ENCODE measurements around the gene PRMT3. TPM values are rescaled to one million over a fixed set of nuclear protein-coding genes. Genes with fewer than 3 reads are reported as not detected.
"Not testable (repeated sequence)": the region's sequence is repeated elsewhere in the genome, so short reads cannot be mapped to it uniquely, and the experiment has no call there.

Gene PRMT3
- total RNA-seq, 1 donor from 2014 or later, result 39.6 TPM

GRCh38 chr11:20363149-20363499 lies 24.4 kb upstream of the PRMT3 start:
- Mint-ChIP-seq H3K27me3 (ENCODE audit: insufficient read depth, low read depth) (peaks cover 27% of the 10 kb centered on the region), H3K4me1 (peaks cover 18% of the 10 kb centered on the region), H3K27ac (no peak overlapping the region), H3K36me3 (no peaks in the 10 kb centered on the region), H3K4me3 (peak overlapping the region; percentile 87), H3K9me3 (peaks cover 7% of the 10 kb centered on the region)
- no peaks in the 10 kb centered on the region for H3K36me3 ChIP-seq
- TF ChIP-seq EZH2 (IDR thresholded peaks at IDR 0.05), result no peak
- TF ChIP-seq, protein P1, sequence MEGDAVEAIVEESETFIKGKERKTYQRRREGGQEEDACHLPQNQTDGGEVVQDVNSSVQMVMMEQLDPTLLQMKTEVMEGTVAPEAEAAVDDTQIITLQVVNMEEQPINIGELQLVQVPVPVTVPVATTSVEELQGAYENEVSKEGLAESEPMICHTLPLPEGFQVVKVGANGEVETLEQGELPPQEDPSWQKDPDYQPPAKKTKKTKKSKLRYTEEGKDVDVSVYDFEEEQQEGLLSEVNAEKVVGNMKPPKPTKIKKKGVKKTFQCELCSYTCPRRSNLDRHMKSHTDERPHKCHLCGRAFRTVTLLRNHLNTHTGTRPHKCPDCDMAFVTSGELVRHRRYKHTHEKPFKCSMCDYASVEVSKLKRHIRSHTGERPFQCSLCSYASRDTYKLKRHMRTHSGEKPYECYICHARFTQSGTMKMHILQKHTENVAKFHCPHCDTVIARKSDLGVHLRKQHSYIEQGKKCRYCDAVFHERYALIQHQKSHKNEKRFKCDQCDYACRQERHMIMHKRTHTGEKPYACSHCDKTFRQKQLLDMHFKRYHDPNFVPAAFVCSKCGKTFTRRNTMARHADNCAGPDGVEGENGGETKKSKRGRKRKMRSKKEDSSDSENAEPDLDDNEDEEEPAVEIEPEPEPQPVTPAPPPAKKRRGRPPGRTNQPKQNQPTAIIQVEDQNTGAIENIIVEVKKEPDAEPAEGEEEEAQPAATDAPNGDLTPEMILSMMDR (IDR thresholded peaks at IDR 0.05), result no peak
- TF ChIP-seq EZH2phosphoT487 (IDR thresholded peaks at IDR 0.05), result no peak
- peak overlapping the region; percentile 85 for H3K4me2 ChIP-seq
- no peaks in the 10 kb centered on the region for H3K9me3 ChIP-seq (ENCODE audit: low read depth)
- no peaks in the 10 kb centered on the region for H3K79me2 ChIP-seq (ENCODE audit: low read depth)
- no peak overlapping the region for H3K27ac ChIP-seq
- H3K4me3 ChIP-seq, result peak overlapping the region; percentile 55
- peaks cover 4% of the 10 kb centered on the region for H3F3A ChIP-seq (ENCODE audit: low read depth)
- DNase-seq (ENCODE audit: low spot score), result no peak
- H3K9ac ChIP-seq, result no peak overlapping the region
- H4K20me1 ChIP-seq (ENCODE audit: low read depth), result no peaks in the 10 kb centered on the region
- H3K27me3 ChIP-seq, result peaks cover 33% of the 10 kb centered on the region
- H2AFZ ChIP-seq (replicated peaks), result peak overlapping the region; percentile 92
- H3K4me1 ChIP-seq, result no peaks in the 10 kb centered on the region

- H3K27ac Mint-ChIP-seq, result no peak within 1 kb of the TSS
- H3K4me1 ChIP-seq, result peaks cover 4% of the 10 kb centered on the region
- H3K9ac ChIP-seq, result no peak within 1 kb of the TSS
These were observed 23.8 kb upstream of the PRMT3 start, which contains the start of gene HTATIP2 for GRCh38 chr11:20363500-20364340. HTATIP2 (plus strand) TSS chr11:20363714; CDS start chr11:20364238, 524 bp downstream.

DNA sequence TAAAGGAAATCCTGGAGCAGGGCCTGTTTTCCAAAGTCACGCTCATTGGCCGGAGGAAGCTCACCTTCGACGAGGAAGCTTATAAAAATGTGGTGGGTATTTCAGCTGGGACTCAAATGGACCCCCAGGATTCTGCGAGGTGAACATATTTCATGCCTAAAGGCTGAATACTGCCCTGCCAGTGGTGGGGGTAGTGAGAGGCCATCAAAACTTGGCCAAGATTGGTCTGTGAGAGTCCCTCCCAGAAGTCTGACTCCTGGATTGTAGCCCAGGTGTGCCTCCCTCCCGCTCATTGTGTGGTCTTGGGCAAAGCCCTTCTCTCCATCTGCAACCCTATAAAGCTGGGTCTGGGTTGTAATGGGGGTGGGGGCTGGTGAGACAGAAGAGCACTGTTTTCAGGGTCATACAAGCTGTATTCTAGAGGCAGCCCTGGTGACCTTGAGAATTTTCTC lies 23.1 kb upstream of the PRMT3 start:
- Histone ChIP-seq H3K36me3 (no peaks in the 10 kb centered on the region), H3K27ac (no peak overlapping the region), H3K9me3 (ENCODE audit: low read depth) (no peaks in the 10 kb centered on the region), H3K4me1 (peaks cover 7% of the 10 kb centered on the region), H3K4me2 (peak overlapping the region; percentile 85), H2AFZ (replicated peaks) (peak overlapping the region; percentile 92), H3F3A (ENCODE audit: low read depth) (peaks cover 4% of the 10 kb centered on the region), H3K4me3 (peak overlapping the region; percentile 55), H3K9ac (no peak overlapping the region), H4K20me1 (ENCODE audit: low read depth) (no peaks in the 10 kb centered on the region), H3K79me2 (ENCODE audit: low read depth) (no peaks in the 10 kb centered on the region), H3K27me3 (peaks cover 33% of the 10 kb centered on the region)
- peaks cover 7% of the 10 kb centered on the region for H3K9me3 Mint-ChIP-seq
- TF ChIP-seq EZH2phosphoT487 (IDR thresholded peaks at IDR 0.05) (no peak), EZH2 (IDR thresholded peaks at IDR 0.05) (no peak)
- TF ChIP-seq, protein P1 (IDR thresholded peaks at IDR 0.05), result no peak
- no peak overlapping the region for H3K27ac Mint-ChIP-seq
- H3K27me3 Mint-ChIP-seq (ENCODE audit: insufficient read depth, low read depth), result peaks cover 27% of the 10 kb centered on the region
- peaks cover 23% of the 10 kb centered on the region for H3K4me1 Mint-ChIP-seq
- no peaks in the 10 kb centered on the region for H3K36me3 Mint-ChIP-seq
- H3K4me3 Mint-ChIP-seq, result peak overlapping the region; percentile 79
- no peak for DNase-seq (ENCODE audit: low spot score)

More at GRCh38 chr11:20363500-20364340, 23.8 kb upstream of the PRMT3 start, which contains the start of gene HTATIP2:
- Mint-ChIP-seq H3K27me3 (ENCODE audit: insufficient read depth, low read depth) (peaks cover 27% of the 10 kb centered on the region), H3K4me3 (peak within 1 kb of the TSS; percentile 87), H3K9me3 (peaks cover 7% of the 10 kb centered on the region), H3K36me3 (no peaks in the 10 kb centered on the region), H3K4me1 (peaks cover 23% of the 10 kb centered on the region)
- peak within 1 kb of the TSS; percentile 92 for H2AFZ ChIP-seq (replicated peaks)
- no peaks in the 10 kb centered on the region for H4K20me1 ChIP-seq (ENCODE audit: low read depth)
- H3K4me3 ChIP-seq, result peak within 1 kb of the TSS; percentile 55
- peak within 1 kb of the TSS; percentile 85 for H3K4me2 ChIP-seq
- no peaks in the 10 kb centered on the region for H3K36me3 ChIP-seq
- TF ChIP-seq EZH2phosphoT487 (IDR thresholded peaks at IDR 0.05) (peak; percentile 58), EZH2 (IDR thresholded peaks at IDR 0.05) (no peak)
- TF ChIP-seq, protein P1 (IDR thresholded peaks at IDR 0.05), result no peak
- peak; percentile 70 for DNase-seq (ENCODE audit: low spot score)
- H3K27ac ChIP-seq, result no peak within 1 kb of the TSS
- peaks cover 4% of the 10 kb centered on the region for H3F3A ChIP-seq (ENCODE audit: low read depth)
- no peaks in the 10 kb centered on the region for H3K9me3 ChIP-seq (ENCODE audit: low read depth)
- H3K27me3 ChIP-seq, result peaks cover 33% of the 10 kb centered on the region
- no peaks in the 10 kb centered on the region for H3K79me2 ChIP-seq (ENCODE audit: low read depth)

DNA sequence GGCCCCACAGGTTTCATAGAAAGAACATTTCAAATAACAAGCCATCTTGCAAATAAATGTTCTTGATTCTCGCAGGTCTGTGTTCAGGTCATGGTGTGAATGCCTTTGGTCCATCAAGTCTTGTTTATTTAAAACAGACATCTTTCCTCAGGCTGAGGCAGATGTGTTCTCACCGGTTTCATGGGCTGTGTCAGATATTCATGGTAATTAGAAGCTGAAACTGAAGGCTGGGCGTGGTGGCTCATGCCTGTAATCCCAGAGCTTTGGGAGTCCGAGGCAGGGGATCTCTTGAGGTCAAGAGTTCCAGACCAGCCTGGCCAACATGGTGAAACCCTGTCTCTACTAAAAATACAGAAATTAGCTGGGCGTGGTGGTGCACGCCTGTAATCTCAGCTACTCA lies 22.1 kb upstream of the PRMT3 start:
- not testable (repeated sequence) for H3K36me3 Mint-ChIP-seq; H3K4me1 ChIP-seq; H3K9me3 Mint-ChIP-seq; H3K27ac ChIP-seq; H3K9ac ChIP-seq; H3K36me3 ChIP-seq; H3K9me3 ChIP-seq (ENCODE audit: low read depth); H3K4me3 ChIP-seq; H3K4me2 ChIP-seq; H3K4me3 Mint-ChIP-seq; H4K20me1 ChIP-seq (ENCODE audit: low read depth); DNase-seq (ENCODE audit: low spot score); H3F3A ChIP-seq (ENCODE audit: low read depth); H3K27ac Mint-ChIP-seq; H2AFZ ChIP-seq (replicated peaks); H3K79me2 ChIP-seq (ENCODE audit: low read depth)
- peaks cover 33% of the 10 kb centered on the region for H3K27me3 ChIP-seq
- peaks cover 27% of the 10 kb centered on the region for H3K27me3 Mint-ChIP-seq (ENCODE audit: insufficient read depth, low read depth)
- H3K4me1 Mint-ChIP-seq, result peaks cover 23% of the 10 kb centered on the region
